ENCODE data around the gene ZNF724.
"Not testable (repeated sequence)": the region's sequence is repeated elsewhere in the genome, so short reads cannot be mapped to it uniquely, and the experiment has no call there.

Gene ZNF724

GRCh38 chr19:23254141-23254910, 4.1 kb upstream of the ZNF724 start:
- no peak overlapping the region for H3K4me3 ChIP-seq (ENCODE audit: low read depth, low read length)
- no peak for DNase-seq (ENCODE audit: low read depth)

- H3K4me3 ChIP-seq (ENCODE audit: low read depth, low read length); DNase-seq (ENCODE audit: low read depth): not testable (repeated sequence)
These were observed 3.1 kb upstream of the ZNF724 start for GRCh38 chr19:23253256-23253655.

GRCh38 chr19:23241419-23241818, 8.8 kb downstream of the ZNF724 start:
- no peak for DNase-seq (ENCODE audit: low read depth)
- H3K4me3 ChIP-seq (ENCODE audit: low read depth, low read length): no peak overlapping the region

GRCh38 chr19:23222998-23223652, 27.1 kb downstream of the ZNF724 start:
- no peak for DNase-seq (ENCODE audit: low read depth)
- no peak overlapping the region for H3K4me3 ChIP-seq (ENCODE audit: low read depth, low read length)

GRCh38 chr19:23203841-23204344, 46.3 kb downstream of the ZNF724 start:
- H3K4me3 ChIP-seq (ENCODE audit: low read depth, low read length): no peak overlapping the region
- no peak for DNase-seq (ENCODE audit: low read depth)

GRCh38 chr19:23190341-23190740, 59.9 kb downstream of the ZNF724 start:
- H3K4me3 ChIP-seq (ENCODE audit: low read depth, low read length): no peak overlapping the region
- no peak for DNase-seq (ENCODE audit: low read depth)

GRCh38 chr19:23183251-23183650, 66.9 kb downstream of the ZNF724 start:
- no peak for DNase-seq (ENCODE audit: low read depth)
- H3K4me3 ChIP-seq (ENCODE audit: low read depth, low read length): no peak overlapping the region
